NCI-H345 treated with DMSO at 0.1 percent for 48 hours (cell line): ENCODE results near the gene BLTP3A.
"Not testable (repeated sequence)": the region's sequence is repeated elsewhere in the genome, so short reads cannot be mapped to it uniquely, and the experiment has no call there.

Experiments used
- DNase-seq: peaks from one replicate; lab custom pipeline; 2025; ENCODE audit not compliant: unreplicated experiment; lab: John Stamatoyannopoulos, UW

Gene BLTP3A

GRCh38 chr6:34788111-34788510, 3.8 kb upstream of the BLTP3A start:
- no peak for DNase-seq

- DNase-seq: peak; percentile 40
Observed at GRCh38 chr6:34791164-34791700, 651 bp upstream of the BLTP3A start.

GRCh38 chr6:34792605-34793500, 970 bp downstream of the BLTP3A start:
- DNase-seq: no peak

GRCh38 chr6:34793877-34794276, 2.0 kb downstream of the BLTP3A start:
- DNase-seq: no peak

- DNase-seq: no peak
Observed at GRCh38 chr6:34795836-34796425, 4.0 kb downstream of the BLTP3A start.

GRCh38 chr6:34798057-34798456, 6.2 kb downstream of the BLTP3A start:
- DNase-seq: no peak

GRCh38 chr6:34799547-34799946, 7.7 kb downstream of the BLTP3A start:
- no peak for DNase-seq

- no peak for DNase-seq
Observed at GRCh38 chr6:34804543-34804942, 12.7 kb downstream of the BLTP3A start.

- DNase-seq: not testable (repeated sequence)
Observed at GRCh38 chr6:34805074-34805473, 13.2 kb downstream of the BLTP3A start.

GRCh38 chr6:34806738-34807453, 15.0 kb downstream of the BLTP3A start:
- no peak for DNase-seq

GRCh38 chr6:34808473-34808872, 16.6 kb downstream of the BLTP3A start:
- not testable (repeated sequence) for DNase-seq

- DNase-seq: not testable (repeated sequence)
Observed at GRCh38 chr6:34809419-34809818, 17.5 kb downstream of the BLTP3A start.

GRCh38 chr6:34810017-34810882, 18.4 kb downstream of the BLTP3A start:
- no peak for DNase-seq

GRCh38 chr6:34810936-34811632, 19.2 kb downstream of the BLTP3A start:
- DNase-seq: no peak

GRCh38 chr6:34813028-34813713, 21.3 kb downstream of the BLTP3A start:
- no peak for DNase-seq

GRCh38 chr6:34816635-34817301, 24.9 kb downstream of the BLTP3A start:
- DNase-seq: no peak

- DNase-seq: no peak
Observed at GRCh38 chr6:34817446-34817845, 25.6 kb downstream of the BLTP3A start.

GRCh38 chr6:34818872-34819570, 27.1 kb downstream of the BLTP3A start:
- DNase-seq: not testable (repeated sequence)
